Measurements from ENCODE around the gene ADI1. TPM values are rescaled to one million over a fixed set of nuclear protein-coding genes. Genes with fewer than 3 reads are reported as not detected.
"Not testable (repeated sequence)": the region's sequence is repeated elsewhere in the genome, so short reads cannot be mapped to it uniquely, and the experiment has no call there.

Gene ADI1
- total RNA-seq, 2 donors from 2014 or later, result 23.6 to 24.7 TPM

- no peaks in the 10 kb centered on the region for H3K27me3 Mint-ChIP-seq
- H3K27ac Mint-ChIP-seq, result no peak overlapping the region
- no peaks in the 10 kb centered on the region for H3K36me3 Mint-ChIP-seq
- peaks cover 13 to 15% of the 10 kb centered on the region in 2 donors for H3K4me1 Mint-ChIP-seq (ENCODE audit: low read depth in 2 of 2)
- DNase-seq (ENCODE audit: low spot score), result no peak
- no peaks in the 10 kb centered on the region for H3K9me3 Mint-ChIP-seq
- ATAC-seq, result no peak
- H3K4me3 Mint-ChIP-seq, result no peak overlapping the region
These were observed 24.2 kb downstream of the ADI1 start for GRCh38 chr2:3494984-3495666.

- Mint-ChIP-seq H3K27me3 (no peaks in the 10 kb centered on the region), H3K36me3 (no peaks in the 10 kb centered on the region), H3K4me3 (no peak overlapping the region), H3K4me1 (ENCODE audit: low read depth in 2 of 2) (peaks cover 13 to 18% of the 10 kb centered on the region in 2 donors), H3K9me3 (no peaks in the 10 kb centered on the region), H3K27ac (no peak overlapping the region)
- ATAC-seq (no peak), DNase-seq (ENCODE audit: low spot score) (no peak)
These were observed 25.7 kb downstream of the ADI1 start for GRCh38 chr2:3493615-3494007.

- Mint-ChIP-seq H3K27ac (no peak overlapping the region), H3K36me3 (no peaks in the 10 kb centered on the region), H3K4me1 (ENCODE audit: low read depth in 2 of 2) (peaks cover 13 to 18% of the 10 kb centered on the region in 2 donors), H3K9me3 (no peaks in the 10 kb centered on the region), H3K27me3 (no peaks in the 10 kb centered on the region), H3K4me3 (no peak overlapping the region)
- DNase-seq (ENCODE audit: low spot score), result no peak
- ATAC-seq, result no peak
These were observed 26.2 kb downstream of the ADI1 start for GRCh38 chr2:3492951-3493614.

GRCh38 chr2:3492475-3492787 is 26.9 kb downstream of the ADI1 start:
- peaks cover 13 to 18% of the 10 kb centered on the region in 2 donors for H3K4me1 Mint-ChIP-seq (ENCODE audit: low read depth in 2 of 2)
- H3K36me3 Mint-ChIP-seq; H3K9me3 Mint-ChIP-seq; DNase-seq (ENCODE audit: low spot score); ATAC-seq; H3K27ac Mint-ChIP-seq; H3K27me3 Mint-ChIP-seq; H3K4me3 Mint-ChIP-seq: not testable (repeated sequence)

GRCh38 chr2:3491716-3492474 is 27.4 kb downstream of the ADI1 start:
- Mint-ChIP-seq H3K4me1 (ENCODE audit: low read depth in 2 of 2) (peaks cover 13 to 18% of the 10 kb centered on the region in 2 donors), H3K27me3 (no peaks in the 10 kb centered on the region), H3K4me3 (no peak overlapping the region), H3K9me3 (no peaks in the 10 kb centered on the region), H3K36me3 (no peaks in the 10 kb centered on the region), H3K27ac (no peak overlapping the region)
- ATAC-seq (no peak), DNase-seq (ENCODE audit: low spot score) (no peak)

- H3K36me3 Mint-ChIP-seq, result no peaks in the 10 kb centered on the region
- H3K9me3 Mint-ChIP-seq, result no peaks in the 10 kb centered on the region
- peak overlapping the region; percentile 51 for H3K4me3 Mint-ChIP-seq
- no peak for ATAC-seq
- H3K27ac Mint-ChIP-seq, result peak overlapping the region; percentile 57 to 63
- H3K4me1 Mint-ChIP-seq (ENCODE audit: low read depth in 2 of 2), result peaks cover 13 to 18% of the 10 kb centered on the region in 2 donors
- no peaks in the 10 kb centered on the region for H3K27me3 Mint-ChIP-seq
- DNase-seq (ENCODE audit: low spot score), result no peak
These were observed 28.0 kb downstream of the ADI1 start for GRCh38 chr2:3491306-3491705.

GRCh38 chr2:3490191-3491170 is 28.9 kb downstream of the ADI1 start:
- DNase-seq (ENCODE audit: low spot score) (no peak), ATAC-seq (peak; percentile 66 to 71)
- Mint-ChIP-seq H3K4me1 (ENCODE audit: low read depth in 2 of 2) (peaks cover 13 to 18% of the 10 kb centered on the region in 2 donors), H3K27ac (peak overlapping the region; percentile 57 to 63), H3K9me3 (no peaks in the 10 kb centered on the region), H3K36me3 (no peaks in the 10 kb centered on the region), H3K27me3 (no peaks in the 10 kb centered on the region), H3K4me3 (peak overlapping the region; percentile 51)

GRCh38 chr2:3489764-3490115 is 29.6 kb downstream of the ADI1 start:
- no peak for DNase-seq (ENCODE audit: low spot score)
- no peak for ATAC-seq
- Mint-ChIP-seq H3K36me3 (no peaks in the 10 kb centered on the region), H3K4me1 (ENCODE audit: low read depth in 2 of 2) (peaks cover 13 to 22% of the 10 kb centered on the region in 2 donors), H3K4me3 (no peak overlapping the region), H3K9me3 (no peaks in the 10 kb centered on the region), H3K27ac (no peak overlapping the region), H3K27me3 (no peaks in the 10 kb centered on the region)

GRCh38 chr2:3488855-3489763 is 30.2 kb downstream of the ADI1 start:
- H3K4me3 Mint-ChIP-seq, result no peak overlapping the region
- ATAC-seq (no peak), DNase-seq (ENCODE audit: low spot score) (no peak)
- no peak overlapping the region for H3K27ac Mint-ChIP-seq
- no peaks in the 10 kb centered on the region for H3K27me3 Mint-ChIP-seq
- H3K4me1 Mint-ChIP-seq (ENCODE audit: low read depth in 2 of 2), result peaks cover 13 to 22% of the 10 kb centered on the region in 2 donors
- H3K36me3 Mint-ChIP-seq, result no peaks in the 10 kb centered on the region
- no peaks in the 10 kb centered on the region for H3K9me3 Mint-ChIP-seq

- Mint-ChIP-seq H3K27ac (no peak overlapping the region), H3K9me3 (no peaks in the 10 kb centered on the region), H3K27me3 (no peaks in the 10 kb centered on the region), H3K36me3 (no peaks in the 10 kb centered on the region), H3K4me1 (ENCODE audit: low read depth in 2 of 2) (peaks cover 13 to 22% of the 10 kb centered on the region in 2 donors), H3K4me3 (no peak overlapping the region)
- DNase-seq (ENCODE audit: low spot score) (no peak), ATAC-seq (no peak)
These were observed 31.2 kb downstream of the ADI1 start for GRCh38 chr2:3488061-3488531.

GRCh38 chr2:3487432-3487831 is 31.9 kb downstream of the ADI1 start:
- DNase-seq (ENCODE audit: low spot score) (no peak), ATAC-seq (no peak)
- Mint-ChIP-seq H3K27ac (no peak overlapping the region), H3K36me3 (no peaks in the 10 kb centered on the region), H3K9me3 (no peaks in the 10 kb centered on the region), H3K27me3 (no peaks in the 10 kb centered on the region), H3K4me1 (ENCODE audit: low read depth in 2 of 2) (peaks cover 13 to 22% of the 10 kb centered on the region in 2 donors), H3K4me3 (no peak overlapping the region)

GRCh38 chr2:3487028-3487425 is 32.3 kb downstream of the ADI1 start:
- no peaks in the 10 kb centered on the region for H3K27me3 Mint-ChIP-seq
- no peaks in the 10 kb centered on the region for H3K9me3 Mint-ChIP-seq
- ATAC-seq (no peak), DNase-seq (ENCODE audit: low spot score) (no peak)
- no peaks in the 10 kb centered on the region for H3K36me3 Mint-ChIP-seq
- peaks cover 13 to 22% of the 10 kb centered on the region in 2 donors for H3K4me1 Mint-ChIP-seq (ENCODE audit: low read depth in 2 of 2)
- no peak overlapping the region for H3K4me3 Mint-ChIP-seq
- no peak overlapping the region for H3K27ac Mint-ChIP-seq
